GM21390 (cell line): ENCODE measurements around the gene CLDN14.
"Not testable (repeated sequence)": the region's sequence is repeated elsewhere in the genome, so short reads cannot be mapped to it uniquely, and the experiment has no call there.

Source experiments
- ATAC-seq: cut with Tn5 transposase; IDR thresholded peaks from one replicate; pipeline ENCODE4 v1.9.1; 2021; ENCODE audit not compliant: unreplicated experiment

CLDN14 gene

GRCh38 chr21:36502365-36502764 lies 22.4 kb upstream of the CLDN14 start:
- ATAC-seq, result no peak

- ATAC-seq, result no peak
Measured at GRCh38 chr21:36501589-36501892, 21.6 kb upstream of the CLDN14 start.

- ATAC-seq, result no peak
Measured at GRCh38 chr21:36499578-36500471, 19.9 kb upstream of the CLDN14 start.

DNA sequence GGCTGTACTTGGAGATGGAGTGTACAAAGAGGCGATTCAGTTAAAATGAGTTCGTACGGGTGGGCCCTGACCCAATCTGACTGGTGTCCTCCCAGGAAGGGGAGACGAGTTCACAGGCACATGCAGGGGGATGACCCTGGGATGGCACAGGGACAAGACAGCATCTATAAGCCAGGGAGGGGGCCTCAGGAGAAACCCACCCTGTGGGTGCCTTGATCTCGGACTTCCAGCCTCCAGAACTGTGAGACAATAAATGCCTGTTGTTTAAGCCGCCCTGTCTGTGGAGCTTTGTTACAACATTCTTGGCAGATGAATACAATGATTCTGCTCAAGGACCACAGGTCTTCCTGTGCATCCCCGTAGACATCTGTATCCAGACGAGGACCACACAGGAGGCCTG lies 14.6 kb upstream of the CLDN14 start:
- ATAC-seq, result no peak

DNA sequence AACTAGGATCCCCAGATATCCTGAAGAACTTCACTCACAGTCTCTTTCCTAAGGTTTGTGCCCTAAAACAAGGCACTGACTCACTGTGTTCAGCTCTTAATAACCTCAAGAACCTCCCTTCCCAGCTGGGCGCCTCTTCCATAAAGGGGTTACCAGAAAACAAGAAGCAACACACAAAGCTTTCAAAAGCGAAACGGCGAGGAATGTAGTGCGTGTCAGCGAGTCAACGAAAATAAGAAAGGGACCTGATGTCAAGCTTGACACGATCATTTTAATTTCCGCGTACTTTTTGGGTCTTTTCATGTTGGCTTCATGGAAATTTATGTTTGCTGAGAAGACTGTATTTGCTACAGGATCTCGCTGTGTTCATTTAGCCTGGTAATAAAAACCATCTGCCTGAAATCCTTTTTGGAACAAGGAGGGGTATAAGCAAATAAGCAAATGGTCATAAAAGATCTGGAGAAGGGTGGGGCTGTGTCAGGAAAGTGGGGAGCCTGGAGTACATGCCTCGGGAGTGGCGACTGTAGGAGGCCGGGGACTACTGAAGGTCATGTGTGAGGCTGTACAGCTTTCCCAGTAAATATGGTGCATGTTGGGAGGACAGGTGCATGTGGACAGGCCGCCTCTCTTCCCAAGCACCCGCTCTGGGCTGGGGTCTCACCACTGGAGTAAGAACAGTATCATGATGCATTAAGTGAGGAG lies 11.4 kb upstream of the CLDN14 start:
- ATAC-seq, result no peak

DNA sequence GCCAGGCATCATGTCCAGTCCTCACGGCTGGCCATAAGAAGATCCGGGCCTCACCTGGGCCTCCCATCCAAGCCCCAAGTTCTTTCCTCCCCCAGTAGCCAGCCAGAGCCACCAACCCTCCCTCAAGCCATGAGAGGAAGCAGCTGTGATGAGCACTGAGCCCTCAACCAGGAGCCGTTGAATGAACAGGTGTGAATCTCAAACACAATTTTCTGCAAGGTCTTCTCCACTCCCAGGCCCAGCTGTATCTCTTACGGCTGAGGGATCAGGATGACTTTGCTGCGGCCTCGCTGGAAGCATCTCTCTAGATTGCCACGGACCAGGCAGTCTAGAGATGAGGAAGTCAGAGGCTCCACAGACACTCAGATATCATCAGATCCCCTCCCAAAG lies 9.8 kb upstream of the CLDN14 start:
- no peak for ATAC-seq

GRCh38 chr21:36489103-36489775 lies 9.3 kb upstream of the CLDN14 start:
- no peak for ATAC-seq

DNA sequence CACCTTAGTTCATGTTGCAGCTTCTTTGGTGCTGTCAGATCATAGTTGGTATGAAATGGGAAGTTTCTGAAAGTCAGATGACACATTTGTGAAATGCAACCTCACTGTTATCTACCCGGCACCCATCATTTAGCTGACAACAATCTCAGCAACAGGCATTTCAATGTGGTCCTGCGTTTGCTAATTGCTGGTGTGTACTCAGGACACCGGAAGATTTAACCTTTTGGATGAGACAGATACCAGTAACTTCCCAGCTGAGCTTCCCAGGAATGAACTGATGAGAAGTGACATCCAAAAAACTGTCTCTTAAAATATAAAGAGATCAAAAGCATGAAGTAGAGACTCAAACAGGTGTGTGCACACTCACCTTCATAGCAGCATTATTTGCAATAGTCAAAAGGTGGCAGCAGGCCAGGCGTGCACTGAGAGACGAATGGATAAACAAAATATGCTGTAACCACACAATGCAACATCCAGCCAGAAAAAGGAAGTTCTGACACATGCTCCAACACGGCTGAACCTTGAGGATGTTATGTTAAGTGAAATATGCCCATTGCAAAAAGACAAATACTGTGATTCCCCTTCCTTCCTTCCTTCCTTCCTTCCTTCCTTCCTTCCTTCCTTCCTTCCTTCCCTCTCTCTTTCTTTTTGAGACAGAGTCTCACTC lies 7.9 kb upstream of the CLDN14 start:
- no peak for ATAC-seq

DNA sequence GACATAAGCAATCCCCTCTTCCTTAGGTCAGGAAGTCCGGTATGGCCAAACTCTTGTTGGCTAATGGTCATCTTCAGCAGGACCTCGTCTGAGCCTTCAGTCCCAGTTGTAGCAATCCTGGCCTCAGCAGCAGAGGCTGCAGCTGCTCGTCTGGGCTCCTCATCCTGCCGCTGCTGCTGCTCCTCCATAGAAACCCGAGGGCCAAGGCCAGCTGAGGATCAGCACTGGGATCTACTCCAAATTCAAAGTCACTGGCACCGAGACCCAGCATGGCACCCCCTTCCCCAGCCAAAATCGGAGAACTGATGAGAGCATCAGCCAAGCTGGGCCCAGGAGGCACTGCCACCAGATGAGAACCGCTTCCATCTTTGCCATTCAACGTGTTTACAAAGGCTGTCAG lies 6.3 kb upstream of the CLDN14 start:
- ATAC-seq, result no peak

- no peak for ATAC-seq
Measured at GRCh38 chr21:36485476-36485875, 5.6 kb upstream of the CLDN14 start.

DNA sequence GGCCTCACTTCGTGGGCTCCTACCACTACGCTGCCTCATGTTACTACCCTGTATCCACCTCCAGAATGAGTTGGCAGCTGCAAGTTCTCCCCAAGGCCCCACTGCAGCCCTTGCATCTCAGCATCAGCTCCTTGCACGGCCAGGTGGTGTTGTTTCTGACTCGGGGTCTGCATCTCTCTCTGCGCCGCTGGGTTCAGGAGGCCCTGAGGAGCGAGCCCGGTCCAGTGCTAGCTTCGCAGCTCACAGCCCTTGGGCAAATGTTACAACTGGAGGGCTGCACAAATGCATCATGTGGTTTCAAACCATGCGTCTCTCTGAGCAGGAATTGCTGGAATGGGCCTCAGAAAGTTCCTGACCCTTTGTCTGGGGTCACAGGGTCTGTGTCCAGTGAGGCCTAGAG lies 3.2 kb upstream of the CLDN14 start:
- ATAC-seq, result no peak

DNA sequence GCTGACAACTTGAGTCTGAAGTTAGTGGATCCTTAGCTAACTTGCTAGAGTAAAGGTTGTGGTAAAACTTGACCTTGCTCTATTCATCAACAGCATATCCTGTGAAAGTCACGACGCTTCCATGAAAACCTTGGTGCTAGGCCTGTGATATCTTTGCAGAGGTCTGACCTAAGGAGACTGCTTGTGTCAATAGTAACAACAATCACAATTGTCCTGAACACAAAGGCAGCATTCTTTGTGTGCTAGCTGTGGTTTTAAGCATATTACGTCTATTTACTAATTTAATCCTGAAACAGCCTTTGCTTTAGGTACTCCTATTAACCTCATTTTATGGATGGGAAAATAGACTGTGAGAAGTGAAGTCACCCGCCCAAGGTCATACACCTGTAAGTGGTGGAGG lies 2.8 kb upstream of the CLDN14 start:
- ATAC-seq, result no peak

- ATAC-seq, result no peak
Measured at GRCh38 chr21:36482181-36482580, 2.3 kb upstream of the CLDN14 start.

DNA sequence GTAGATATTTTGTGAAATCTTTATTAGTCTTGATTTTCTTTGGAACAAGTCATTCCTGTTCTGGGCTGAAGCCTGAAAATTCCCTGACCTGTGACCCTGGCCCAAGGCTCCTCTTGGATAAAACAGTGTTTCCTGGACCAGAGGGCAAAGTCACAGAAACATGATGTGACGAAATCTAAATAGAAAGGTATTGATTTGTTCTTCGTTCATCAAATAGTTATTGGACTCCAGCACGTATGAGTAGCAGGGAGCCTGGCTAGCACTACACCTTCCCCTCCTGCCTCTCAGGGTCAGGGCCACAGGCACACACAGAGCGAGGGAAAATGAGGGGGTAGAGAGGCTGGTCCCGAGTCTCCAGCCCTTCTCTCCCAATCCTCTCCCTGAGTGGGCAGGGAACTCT lies 1.7 kb upstream of the CLDN14 start:
- no peak for ATAC-seq

DNA sequence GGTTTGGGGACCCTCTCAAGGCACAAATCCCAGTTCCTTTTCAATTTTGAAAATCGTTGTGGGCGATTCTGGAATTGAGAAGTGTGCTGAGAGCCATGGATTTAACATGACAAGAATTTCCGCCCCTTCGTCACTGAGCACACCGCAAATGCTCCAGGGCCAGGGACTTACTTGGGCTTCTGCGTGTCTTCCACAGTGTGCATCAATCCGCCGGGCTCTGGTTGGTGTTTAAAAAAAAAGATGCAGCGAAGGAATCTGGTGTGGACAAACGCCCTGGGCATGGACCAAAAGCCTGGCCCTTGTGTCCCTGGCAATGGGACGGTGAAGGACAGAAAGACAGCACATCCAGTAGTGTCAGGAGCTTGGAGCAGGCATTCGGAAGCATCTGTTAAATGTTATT lies 696 bp upstream of the CLDN14 start:
- no peak for ATAC-seq

- ATAC-seq, result no peak
Measured at GRCh38 chr21:36478941-36479340, 981 bp downstream of the CLDN14 start.

DNA sequence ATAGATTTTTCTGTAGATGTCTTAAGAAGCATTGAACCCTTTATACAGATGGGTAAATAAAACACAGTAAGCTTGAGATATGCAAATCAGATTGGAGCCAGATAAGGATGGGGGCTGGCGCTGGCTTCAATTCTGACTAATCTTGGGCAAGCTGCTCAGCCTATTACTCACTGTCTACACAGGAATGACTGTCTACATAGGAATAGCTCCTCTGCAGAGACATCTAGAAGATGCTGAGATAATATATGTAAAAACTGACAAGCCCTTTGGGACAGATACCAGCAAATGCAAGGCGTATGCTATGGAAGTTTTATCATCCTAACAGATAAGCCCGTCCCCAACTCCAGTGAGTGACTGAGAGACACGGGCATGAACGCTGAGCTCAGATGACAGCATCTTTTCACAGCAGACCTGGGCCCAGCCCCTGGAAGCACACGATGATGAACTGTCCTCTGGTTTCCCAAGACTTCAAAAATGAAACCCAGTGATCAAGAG lies 1.7 kb downstream of the CLDN14 start:
- ATAC-seq, result no peak

DNA sequence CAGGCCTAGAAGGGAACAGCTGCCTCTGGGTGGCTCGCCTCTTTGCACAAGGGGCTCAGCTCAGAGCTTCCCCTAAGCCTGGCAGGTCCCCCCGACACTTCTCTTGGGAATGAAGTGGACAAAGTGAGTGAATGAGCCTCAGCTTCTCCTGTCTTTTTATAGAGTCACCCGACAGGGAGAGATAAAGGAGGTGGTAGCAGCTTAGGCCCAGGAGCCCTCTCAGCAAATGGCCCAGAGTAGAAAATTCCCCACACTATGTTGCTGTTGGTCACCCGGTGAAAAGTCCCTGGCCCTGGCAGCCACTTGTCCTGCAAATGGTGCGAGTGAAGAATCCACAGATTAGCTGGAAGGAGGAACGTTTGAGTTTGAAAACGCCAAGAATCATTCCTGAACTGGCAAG lies 2.4 kb downstream of the CLDN14 start:
- no peak for ATAC-seq

GRCh38 chr21:36477001-36477400 lies 2.9 kb downstream of the CLDN14 start:
- ATAC-seq, result no peak

DNA sequence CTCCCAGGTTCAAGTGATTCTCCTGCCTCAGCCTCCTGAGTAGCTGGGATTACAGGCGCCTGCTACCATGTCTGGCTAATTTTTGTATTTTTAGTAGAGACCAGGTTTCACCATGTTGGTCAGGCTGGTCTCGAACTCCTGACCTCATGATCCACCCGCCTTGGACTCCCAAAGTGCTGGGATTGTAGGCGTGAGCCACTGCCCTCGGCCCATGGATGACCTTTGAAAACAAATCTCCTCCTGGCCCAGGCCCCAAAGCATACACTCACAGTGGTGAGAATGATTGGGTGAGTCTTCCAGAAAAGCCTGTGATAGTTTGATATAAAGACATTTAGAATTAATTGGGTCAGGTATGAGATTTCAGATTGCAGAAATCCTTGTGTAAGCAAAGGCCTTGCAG lies 3.4 kb downstream of the CLDN14 start:
- not testable (repeated sequence) for ATAC-seq

- ATAC-seq, result no peak
Measured at GRCh38 chr21:36474591-36474990, 5.3 kb downstream of the CLDN14 start.
